ENCODE results near the gene JPT1. TPM values are rescaled to one million over a fixed set of nuclear protein-coding genes. Genes with fewer than 3 reads are reported as not detected.

JPT1 gene
- total RNA-seq, 3 donors from 2014 or later, result 9.9 to 30.5 (median 24.9) TPM

DNA sequence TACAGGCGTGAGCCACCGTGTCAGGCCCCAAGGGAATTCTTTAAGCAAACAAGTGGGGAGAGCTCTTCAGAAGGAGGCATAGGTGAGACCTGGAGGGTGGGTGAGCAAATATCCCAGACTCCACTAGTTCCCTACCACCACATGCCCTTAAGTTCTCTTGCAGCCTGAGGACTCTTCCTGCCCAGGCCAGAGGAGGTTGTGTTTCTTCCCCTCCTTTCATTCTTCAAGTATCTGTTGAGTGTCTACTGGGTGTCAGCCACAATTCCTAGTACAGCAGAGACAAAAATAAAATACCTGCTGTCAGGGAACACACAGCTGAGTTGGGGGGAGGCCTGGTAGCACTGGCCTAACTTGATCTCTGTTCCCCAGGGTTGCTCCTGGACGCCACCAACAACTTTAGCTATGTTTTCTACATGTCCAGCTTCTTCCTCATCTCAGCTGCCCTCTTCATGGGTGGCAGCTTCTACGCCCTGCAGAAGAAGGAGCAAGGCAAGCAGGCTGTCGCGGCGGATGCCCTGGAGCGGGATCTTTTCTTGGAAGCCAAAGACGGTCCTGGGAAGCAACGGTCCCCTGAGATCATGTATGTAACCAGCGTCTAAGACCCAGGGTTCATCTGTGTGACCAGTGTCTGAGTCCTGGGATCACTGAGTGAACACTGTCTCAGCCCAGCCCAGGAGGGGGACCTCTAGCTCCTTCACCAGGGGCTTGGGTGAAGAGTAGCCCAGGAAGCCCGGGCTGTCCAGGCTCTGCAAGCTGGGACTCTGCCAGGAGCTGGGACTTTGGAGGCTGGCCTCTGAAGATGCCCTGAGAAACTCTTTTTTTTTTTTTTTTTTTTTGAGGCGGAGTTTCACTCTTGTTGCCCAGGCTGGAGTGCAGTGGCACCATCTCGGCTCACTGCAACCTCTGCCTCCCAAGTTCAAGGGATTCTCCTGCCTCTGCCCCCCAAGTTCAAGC lies 50.4 kb downstream of the JPT1 start:
- Histone ChIP-seq H3K4me1 (no peaks in the 10 kb centered on the region), H3K27ac (no peak overlapping the region), H3K4me3 (no peak overlapping the region), H3K36me3 (no peaks in the 10 kb centered on the region), H3K27me3 (no peaks in the 10 kb centered on the region), H3K9me3 (no peaks in the 10 kb centered on the region)
- DNase-seq (ENCODE audit: low spot score in 2 of 2), result no peak
- intact Hi-C loops (cut with DNase I; ENCODE audit: low total_unique reads), result no loop called here
- TF ChIP-seq, protein P1, sequence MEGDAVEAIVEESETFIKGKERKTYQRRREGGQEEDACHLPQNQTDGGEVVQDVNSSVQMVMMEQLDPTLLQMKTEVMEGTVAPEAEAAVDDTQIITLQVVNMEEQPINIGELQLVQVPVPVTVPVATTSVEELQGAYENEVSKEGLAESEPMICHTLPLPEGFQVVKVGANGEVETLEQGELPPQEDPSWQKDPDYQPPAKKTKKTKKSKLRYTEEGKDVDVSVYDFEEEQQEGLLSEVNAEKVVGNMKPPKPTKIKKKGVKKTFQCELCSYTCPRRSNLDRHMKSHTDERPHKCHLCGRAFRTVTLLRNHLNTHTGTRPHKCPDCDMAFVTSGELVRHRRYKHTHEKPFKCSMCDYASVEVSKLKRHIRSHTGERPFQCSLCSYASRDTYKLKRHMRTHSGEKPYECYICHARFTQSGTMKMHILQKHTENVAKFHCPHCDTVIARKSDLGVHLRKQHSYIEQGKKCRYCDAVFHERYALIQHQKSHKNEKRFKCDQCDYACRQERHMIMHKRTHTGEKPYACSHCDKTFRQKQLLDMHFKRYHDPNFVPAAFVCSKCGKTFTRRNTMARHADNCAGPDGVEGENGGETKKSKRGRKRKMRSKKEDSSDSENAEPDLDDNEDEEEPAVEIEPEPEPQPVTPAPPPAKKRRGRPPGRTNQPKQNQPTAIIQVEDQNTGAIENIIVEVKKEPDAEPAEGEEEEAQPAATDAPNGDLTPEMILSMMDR (IDR thresholded peaks at IDR 0.05), result no peak
- TF ChIP-seq POLR2A (IDR thresholded peaks at IDR 0.05) (no peak), POLR2AphosphoS5 (IDR thresholded peaks at IDR 0.05) (no peak)

GRCh38 chr17:75102385-75102821 lies 51.9 kb downstream of the JPT1 start:
- intact Hi-C loops (cut with DNase I; ENCODE audit: low total_unique reads), result no loop called here
- H3K36me3 ChIP-seq, result no peaks in the 10 kb centered on the region

GRCh38 chr17:75099881-75100595 lies 54.3 kb downstream of the JPT1 start:
- intact Hi-C loops (cut with DNase I; ENCODE audit: low total_unique reads), result no loop called here
- Histone ChIP-seq H3K4me1 (no peaks in the 10 kb centered on the region), H3K27me3 (no peaks in the 10 kb centered on the region), H3K27ac (no peak overlapping the region), H3K9me3 (no peaks in the 10 kb centered on the region), H3K4me3 (no peak overlapping the region), H3K36me3 (no peaks in the 10 kb centered on the region)
- DNase-seq (ENCODE audit: low spot score in 2 of 2), result no peak
- TF ChIP-seq, protein P1 (IDR thresholded peaks at IDR 0.05), result no peak
- no peak for TF ChIP-seq POLR2A (IDR thresholded peaks at IDR 0.05)
- TF ChIP-seq POLR2AphosphoS5 (IDR thresholded peaks at IDR 0.05), result no peak

More at GRCh38 chr17:75102385-75102821, 51.9 kb downstream of the JPT1 start:
- no peaks in the 10 kb centered on the region for H3K4me1 ChIP-seq
- no peak for DNase-seq (ENCODE audit: low spot score in 2 of 2)
- TF ChIP-seq POLR2AphosphoS5 (IDR thresholded peaks at IDR 0.05), result no peak
- no peak for TF ChIP-seq POLR2A (IDR thresholded peaks at IDR 0.05)
- TF ChIP-seq, protein P1 (IDR thresholded peaks at IDR 0.05), result no peak
- no peaks in the 10 kb centered on the region for H3K9me3 ChIP-seq
- no peaks in the 10 kb centered on the region for H3K27me3 ChIP-seq
- H3K4me3 ChIP-seq, result no peak overlapping the region
- H3K27ac ChIP-seq, result no peak overlapping the region

DNA sequence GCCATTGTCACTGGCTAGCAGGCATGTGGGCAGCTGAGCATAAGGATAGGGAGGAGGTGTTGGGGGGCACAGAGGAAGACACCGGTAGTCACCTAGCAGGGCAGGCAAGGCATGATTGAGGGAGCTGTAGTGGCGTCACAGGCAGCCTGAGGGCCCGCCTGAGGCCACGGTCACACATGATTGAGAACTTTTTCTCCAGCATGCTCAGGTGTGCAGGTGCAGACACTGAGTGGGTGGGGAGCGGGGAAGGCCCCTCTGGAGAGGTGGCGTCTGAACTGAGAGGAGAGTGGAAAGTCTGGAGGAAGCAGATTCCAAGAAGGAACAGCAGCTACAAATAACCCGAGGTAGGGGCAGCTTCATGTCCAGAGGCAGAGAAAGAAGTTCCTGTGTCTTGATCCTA lies 55.5 kb downstream of the JPT1 start:
- Histone ChIP-seq H3K36me3 (no peaks in the 10 kb centered on the region), H3K9me3 (no peaks in the 10 kb centered on the region), H3K27ac (no peak overlapping the region), H3K4me3 (no peak overlapping the region), H3K27me3 (no peaks in the 10 kb centered on the region), H3K4me1 (peaks cover 3 to 5% of the 10 kb centered on the region in 2 donors)
- no peak for DNase-seq (ENCODE audit: low spot score in 2 of 2)
- TF ChIP-seq POLR2AphosphoS5 (IDR thresholded peaks at IDR 0.05) (no peak), POLR2A (IDR thresholded peaks at IDR 0.05) (no peak)
- TF ChIP-seq, protein P1 (IDR thresholded peaks at IDR 0.05), result no peak
- intact Hi-C loops (cut with DNase I; ENCODE audit: low total_unique reads), result no loop called here

DNA sequence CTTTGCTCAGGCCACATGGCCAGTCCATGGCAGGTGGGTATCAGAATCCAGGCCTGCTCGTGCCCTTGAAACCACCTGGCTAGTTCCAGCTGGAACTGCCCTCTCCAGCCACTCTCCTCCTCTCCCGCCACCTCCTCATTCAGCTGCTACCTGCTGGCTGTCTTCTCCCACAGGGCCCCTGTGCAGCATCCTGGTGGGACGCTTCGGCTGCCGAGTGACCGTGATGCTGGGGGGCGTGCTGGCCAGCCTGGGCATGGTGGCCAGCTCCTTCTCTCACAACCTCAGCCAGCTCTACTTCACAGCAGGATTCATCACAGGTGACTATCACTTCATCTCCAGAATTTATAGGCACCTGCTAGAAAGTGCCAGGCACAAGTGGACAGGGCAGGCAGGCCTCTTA lies 56.4 kb downstream of the JPT1 start:
- intact Hi-C loops (cut with DNase I; ENCODE audit: low total_unique reads), result no loop called here
- TF ChIP-seq, protein P1 (IDR thresholded peaks at IDR 0.05), result no peak
- Histone ChIP-seq H3K36me3 (no peaks in the 10 kb centered on the region), H3K4me3 (no peak overlapping the region), H3K9me3 (no peaks in the 10 kb centered on the region), H3K27me3 (no peaks in the 10 kb centered on the region), H3K27ac (no peak overlapping the region), H3K4me1 (peaks cover 13% of the 10 kb centered on the region in 2 donors)
- DNase-seq (ENCODE audit: low spot score in 2 of 2), result no peak
